Measurements from ENCODE around the gene DMXL1. TPM values are rescaled to one million over a fixed set of nuclear protein-coding genes. Genes with fewer than 3 reads are reported as not detected.

Gene DMXL1
- polyA plus RNA-seq, 1 of the 3 experiments (the other 2 are of a cell fraction) = 6.6 TPM

GRCh38 chr5:119276978-119277377 lies 206.1 kb downstream of the DMXL1 start (continued):
- TF ChIP-seq RAD21 (IDR thresholded peaks at IDR 0.05; ENCODE audit: low read length) (no peak), EZH2phosphoT487 (IDR thresholded peaks at IDR 0.05; ENCODE audit: borderline replicate concordance, low read depth) (no peak), TEAD4 (IDR thresholded peaks at IDR 0.05; ENCODE audit: borderline replicate concordance, insufficient read depth) (no peak), SMC3 (IDR thresholded peaks at IDR 0.05; ENCODE audit: low read depth, low read length) (no peak), FOXJ3 (CRISPR knock-in tag; IDR thresholded peaks at IDR 0.05) (no peak), RXRA (IDR thresholded peaks at IDR 0.05; ENCODE audit: borderline replicate concordance, low read depth) (no peak), EP300 (IDR thresholded peaks at IDR 0.05; ENCODE audit: borderline replicate concordance in 1 of 2, low read depth in 1 of 2, low read length in 1 of 2) (no peak), GATA2 (CRISPR knock-in tag; IDR thresholded peaks at IDR 0.05) (no peak), USF1 (IDR thresholded peaks at IDR 0.05; ENCODE audit: borderline replicate concordance, low read depth) (no peak), FOXM1 (IDR thresholded peaks at IDR 0.05; ENCODE audit: low read depth) (no peak), RCOR1 (IDR thresholded peaks at IDR 0.05; ENCODE audit: low read length) (no peak), REST (IDR thresholded peaks at IDR 0.05; ENCODE audit: low read depth, low read length) (no peak)

GRCh38 chr5:119279093-119279492 lies 208.2 kb downstream of the DMXL1 start:
- Histone ChIP-seq H3K27me3 (ENCODE audit: insufficient read depth) (no peaks in the 10 kb centered on the region), H4K20me1 (ENCODE audit: insufficient read depth) (no peaks in the 10 kb centered on the region), H3K79me2 (ENCODE audit: insufficient read depth) (peaks cover 90% of the 10 kb centered on the region), H3K36me3 (replicated peaks in 1 of 2; ENCODE audit: control insufficient read depth in 1 of 2, insufficient read depth in 2 of 2, low read length in 1 of 2) (peaks cover 0 to 7% of the 10 kb centered on the region in 2 experiments), H3F3A (replicated peaks; ENCODE audit: insufficient read depth) (peaks cover 20% of the 10 kb centered on the region), H2AFZ (ENCODE audit: low read depth) (no peak overlapping the region), H3K27ac (ENCODE audit: low read depth in 2 of 2, low read length in 1 of 2) (no peak overlapping the region), H3K9me3 (no peaks in the 10 kb centered on the region), H3K4me1 (ENCODE audit: control insufficient read depth in 1 of 2, insufficient read depth in 2 of 2, low read depth in 1 of 2, low read length in 1 of 2) (peaks cover 5 to 15% of the 10 kb centered on the region in 2 experiments), H3K4me3 (ENCODE audit: low read depth in 2 of 2, low read length in 1 of 2) (no peak overlapping the region), H3K9ac (no peak overlapping the region), H3K4me2 (no peak overlapping the region), H3K9me2 (no peaks in the 10 kb centered on the region)
- TF ChIP-seq FOXM1 (IDR thresholded peaks at IDR 0.05; ENCODE audit: low read depth) (no peak), RXRA (IDR thresholded peaks at IDR 0.05; ENCODE audit: borderline replicate concordance, low read depth) (no peak)
- DNase-seq = no peak
- ChIA-PET CTCF (interaction anchor here (0.6 to 1.0 kb wide), 2 partner anchors 133 to 668 kb away, joined by 3 to 5 read pairs; no protein-coding TSS in a partner anchor), POLR2A (no interaction called here)
- 91% methylated on average over 1 of the region's 1 CpG for WGBS (ENCODE audit: low lambda C conversion rate)
